ENCODE measurements around the gene ST8SIA1. TPM values are rescaled to one million over a fixed set of nuclear protein-coding genes. Genes with fewer than 3 reads are reported as not detected.

Gene ST8SIA1
- total RNA-seq, 1 experiment from 2014 or later: not detected

DNA sequence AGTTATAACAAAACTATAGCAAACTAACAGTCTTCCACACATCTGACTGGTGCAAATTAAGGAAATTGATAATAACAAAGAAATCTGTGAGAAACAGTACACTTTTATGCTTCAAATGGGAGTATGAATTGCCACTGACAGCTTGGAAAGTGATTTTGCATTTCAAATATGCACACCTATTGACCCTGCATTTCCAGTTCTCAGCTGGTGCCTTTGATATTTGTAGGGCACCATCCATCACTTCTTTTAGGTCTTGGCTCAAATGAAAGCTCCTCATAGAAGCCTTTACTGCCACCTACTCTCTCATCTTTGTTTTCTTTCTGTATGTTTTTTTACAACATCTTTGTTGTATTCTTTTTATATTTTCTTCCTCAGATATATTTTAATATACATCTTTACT lies 125.1 kb downstream of the ST8SIA1 start:
- H2BK12ac ChIP-seq (ENCODE audit: insufficient read length, low read depth, low read length): no peak overlapping the region
- no peak overlapping the region for H2BK5ac ChIP-seq (ENCODE audit: insufficient read length, low read length)
- Mint-ChIP-seq H3K36me3 (ENCODE audit: insufficient read depth in 1 of 3, low read depth in 3 of 3) (peaks cover 0 to 9% (median 0%) of the 10 kb centered on the region in 3 experiments; a peak in 3 of 7 replicates), H3K9me3 (peaks cover 9% of the 10 kb centered on the region in 2 experiments), H3K4me3 (no peak overlapping the region), H3K4me1 (no peaks in the 10 kb centered on the region), H3K27me3 (ENCODE audit: low read depth) (peaks cover 2% of the 10 kb centered on the region), H3K27ac (no peak overlapping the region)
- no peak overlapping the region for H4K8ac ChIP-seq (replicated peaks; ENCODE audit: insufficient read length, low read depth, low read length)
- DNase-seq: no peak
- no peaks in the 10 kb centered on the region for H3K79me2 ChIP-seq (ENCODE audit: insufficient read depth, low read length)
- H3K79me1 ChIP-seq (ENCODE audit: insufficient read depth, low read depth, low read length, poor library complexity, severe bottlenecking): no peaks in the 10 kb centered on the region
- no peak overlapping the region for H3T11ph ChIP-seq (ENCODE audit: low read length)
- no peak overlapping the region for H3K4me2 ChIP-seq (ENCODE audit: insufficient read depth, insufficient read length, low read length)
- TF ChIP-seq, protein P1, sequence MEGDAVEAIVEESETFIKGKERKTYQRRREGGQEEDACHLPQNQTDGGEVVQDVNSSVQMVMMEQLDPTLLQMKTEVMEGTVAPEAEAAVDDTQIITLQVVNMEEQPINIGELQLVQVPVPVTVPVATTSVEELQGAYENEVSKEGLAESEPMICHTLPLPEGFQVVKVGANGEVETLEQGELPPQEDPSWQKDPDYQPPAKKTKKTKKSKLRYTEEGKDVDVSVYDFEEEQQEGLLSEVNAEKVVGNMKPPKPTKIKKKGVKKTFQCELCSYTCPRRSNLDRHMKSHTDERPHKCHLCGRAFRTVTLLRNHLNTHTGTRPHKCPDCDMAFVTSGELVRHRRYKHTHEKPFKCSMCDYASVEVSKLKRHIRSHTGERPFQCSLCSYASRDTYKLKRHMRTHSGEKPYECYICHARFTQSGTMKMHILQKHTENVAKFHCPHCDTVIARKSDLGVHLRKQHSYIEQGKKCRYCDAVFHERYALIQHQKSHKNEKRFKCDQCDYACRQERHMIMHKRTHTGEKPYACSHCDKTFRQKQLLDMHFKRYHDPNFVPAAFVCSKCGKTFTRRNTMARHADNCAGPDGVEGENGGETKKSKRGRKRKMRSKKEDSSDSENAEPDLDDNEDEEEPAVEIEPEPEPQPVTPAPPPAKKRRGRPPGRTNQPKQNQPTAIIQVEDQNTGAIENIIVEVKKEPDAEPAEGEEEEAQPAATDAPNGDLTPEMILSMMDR (conservative IDR thresholded peaks at IDR 0.05): no peak
- no peak overlapping the region for H2BK20ac ChIP-seq (ENCODE audit: low read depth, low read length, poor library complexity, severe bottlenecking)
- no peak overlapping the region for H4K5ac ChIP-seq (ENCODE audit: insufficient read length, low read depth, low read length)
- H3K9me3 ChIP-seq (ENCODE audit: control insufficient read depth, low read depth, low read length): no peaks in the 10 kb centered on the region
- H3K4me1 ChIP-seq (ENCODE audit: insufficient read depth, low read length): no peaks in the 10 kb centered on the region
- H2AFZ ChIP-seq (ENCODE audit: low read length): no peak overlapping the region
- no peak overlapping the region for H2BK15ac ChIP-seq (ENCODE audit: low read depth, low read length)
- H3K4ac ChIP-seq (ENCODE audit: low read depth, low read length): no peak overlapping the region
- H4K91ac ChIP-seq (ENCODE audit: insufficient read length, low read depth, low read length): no peak overlapping the region
- no peak overlapping the region for H2AK5ac ChIP-seq (ENCODE audit: insufficient read length, low read length)
- H3K27me3 ChIP-seq (ENCODE audit: insufficient read depth, low read length): no peaks in the 10 kb centered on the region
- H2BK120ac ChIP-seq (ENCODE audit: low read depth, low read length, poor library complexity, severe bottlenecking): no peak overlapping the region
- no peak overlapping the region for H3K18ac ChIP-seq (ENCODE audit: insufficient read length, low read depth, low read length)
- no peaks in the 10 kb centered on the region for H3K23me2 ChIP-seq (ENCODE audit: insufficient read length, low read depth, low read length, poor library complexity, severe bottlenecking)
- no peak overlapping the region for H3K9ac ChIP-seq (ENCODE audit: extremely low read depth, insufficient read length, low read length)
- H4K20me1 ChIP-seq (ENCODE audit: control insufficient read depth, insufficient read depth, insufficient read length): no peaks in the 10 kb centered on the region
- H3K56ac ChIP-seq (ENCODE audit: insufficient read length, low read depth, low read length): no peak overlapping the region
- no peak overlapping the region for H3K27ac ChIP-seq (ENCODE audit: insufficient read length, low read depth, low read length)
- no peak overlapping the region for H3K23ac ChIP-seq (ENCODE audit: insufficient read length, low read depth, low read length)
- no peak overlapping the region for H3K14ac ChIP-seq (ENCODE audit: insufficient read depth, low read length)
